Tibial artery (tissue), 4 donors: ENCODE measurements around the gene TRABD2A.

Source experiments
- DNase-seq, 2 donors: peaks; one replicate each; pipeline ENCODE4 v3.0.0-alpha.2; 2019
- H3K27ac ChIP-seq, 2 donors: fragments of 200-600 bp; sonication (generic) in 1 of 2; 1 replicate in 1 of 2; 2 replicates in 1 of 2; pipeline ENCODE4 v1.5.1; 2018 to 2019; ENCODE audit warnings: mild to moderate bottlenecking in 1 of 2
- H3K27me3 ChIP-seq, 2 donors: fragments of 200-600 bp; sonication (generic) in 1 of 2; one replicate each; pipeline versions ENCODE4 v1.5.1 to v1.6.0; 2016 to 2019
- H3K36me3 ChIP-seq, 3 donors: fragments of 200-600 bp; sonication (generic) in 2 of 3; one replicate each; pipeline ENCODE4 v1.5.1; 2016 to 2019; ENCODE audit warnings: mild to moderate bottlenecking in 2 of 3
- H3K4me1 ChIP-seq, 4 donors: fragments of 200-600 bp; sonication (generic) in 2 of 4; 1 replicate in 3 of 4; 2 replicates in 1 of 4; pipeline ENCODE4 v1.5.1; 2016 to 2019
- H3K4me3 ChIP-seq, 2 donors: fragments of 200-600 bp; sonication (generic) in 1 of 2; 1 replicate in 1 of 2; 2 replicates in 1 of 2; pipeline ENCODE4 v1.5.1; 2018 to 2019; ENCODE audit warnings: mild to moderate bottlenecking in 2 of 2
- H3K9me3 ChIP-seq, 3 donors: fragments of 200-600 bp; sonication (generic) in 1 of 3; one replicate each; pipeline ENCODE4 v1.5.1; 2016 to 2019
- CTCF ChIP-seq, 2 experiments: fragments of 200-600 bp in 1 of 2; fragments of 450-650 bp in 1 of 2; IDR thresholded peaks; one replicate each; pipeline ENCODE4 v1.5.1; 2017 to 2019; ENCODE audit warnings: antibody characterized with exemption in 2 of 2, mild to moderate bottlenecking in 1 of 2, moderate library complexity in 1 of 2
- intact Hi-C: fragments of 100-400 bp; cut with DNase I; formaldehyde crosslinking; loops from one replicate; pipeline ENCODE4 v1.15.0; 2023; ENCODE audit warnings: low total_unique reads

The TRABD2A gene

GRCh38 chr2:84886791-84887190 is 5.9 kb upstream of the TRABD2A start:
- intact Hi-C loops = no loop called here
- H3K27me3 ChIP-seq = peaks cover 0 to 16% of the 10 kb centered on the region in 2 donors
- H3K36me3 ChIP-seq = no peaks in the 10 kb centered on the region
- no peak overlapping the region for H3K27ac ChIP-seq
- H3K4me3 ChIP-seq = no peak overlapping the region
- no peak for TF ChIP-seq CTCF (IDR thresholded peaks at IDR 0.05)
- no peaks in the 10 kb centered on the region for H3K9me3 ChIP-seq
- no peak for DNase-seq
- H3K4me1 ChIP-seq = peaks cover 0 to 8% (median under 1%) of the 10 kb centered on the region in 4 donors

- no peaks in the 10 kb centered on the region for H3K36me3 ChIP-seq
- H3K27me3 ChIP-seq = peaks cover 0 to 29% of the 10 kb centered on the region in 2 donors
- no peaks in the 10 kb centered on the region for H3K9me3 ChIP-seq
- no peak for DNase-seq
- peaks cover 0 to 25% (median 13%) of the 10 kb centered on the region in 4 donors for H3K4me1 ChIP-seq
- intact Hi-C loops = no loop called here
- no peak overlapping the region for H3K27ac ChIP-seq
- TF ChIP-seq CTCF (IDR thresholded peaks at IDR 0.05) = no peak
- no peak overlapping the region for H3K4me3 ChIP-seq
Observed at GRCh38 chr2:84885111-84885510, 4.2 kb upstream of the TRABD2A start.

GRCh38 chr2:84884449-84884848 is 3.6 kb upstream of the TRABD2A start:
- DNase-seq = no peak
- no peak overlapping the region for H3K4me3 ChIP-seq
- H3K36me3 ChIP-seq = no peaks in the 10 kb centered on the region
- intact Hi-C loops = loop anchor here (5.0 kb wide), 1 partner anchor 387 kb away; no protein-coding TSS in a partner anchor
- peaks cover 0 to 36% of the 10 kb centered on the region in 2 donors for H3K27me3 ChIP-seq
- H3K4me1 ChIP-seq = peaks cover 0 to 31% (median 17%) of the 10 kb centered on the region in 4 donors
- H3K27ac ChIP-seq = no peak overlapping the region
- no peaks in the 10 kb centered on the region for H3K9me3 ChIP-seq
- TF ChIP-seq CTCF (IDR thresholded peaks at IDR 0.05) = no peak

- Histone ChIP-seq H3K4me1 (peaks cover 0 to 32% (median 18%) of the 10 kb centered on the region in 4 donors), H3K36me3 (no peaks in the 10 kb centered on the region), H3K9me3 (no peaks in the 10 kb centered on the region), H3K4me3 (no peak overlapping the region), H3K27ac (no peak overlapping the region), H3K27me3 (peaks cover 0 to 37% of the 10 kb centered on the region in 2 donors)
- no peak for TF ChIP-seq CTCF (IDR thresholded peaks at IDR 0.05)
- DNase-seq = no peak
- intact Hi-C loops = loop anchor here (5.0 kb wide), 1 partner anchor 386 kb away; no protein-coding TSS in a partner anchor
Observed at GRCh38 chr2:84882775-84883550, 2.1 kb upstream of the TRABD2A start.

GRCh38 chr2:84882414-84882738 is 1.5 kb upstream of the TRABD2A start:
- H3K27me3 ChIP-seq = peaks cover 0 to 37% of the 10 kb centered on the region in 2 donors
- intact Hi-C loops = loop anchor here (5.0 kb wide), 1 partner anchor 385 kb away; no protein-coding TSS in a partner anchor
- H3K27ac ChIP-seq = no peak overlapping the region
- H3K4me1 ChIP-seq = peaks cover 0 to 32% (median 18%) of the 10 kb centered on the region in 4 donors
- no peaks in the 10 kb centered on the region for H3K9me3 ChIP-seq
- no peak for TF ChIP-seq CTCF (IDR thresholded peaks at IDR 0.05)
- no peaks in the 10 kb centered on the region for H3K36me3 ChIP-seq
- H3K4me3 ChIP-seq = peak overlapping the region in 1 of 2 donors; percentile 48
- DNase-seq = no peak
